Skeletal muscle satellite cell (primary cell): Measurements from ENCODE around the gene FHL3.

Source experiments
- H3K27me3 ChIP-seq: 2 replicates; pipeline ENCODE4 v1.7.0; 2013; ENCODE audit warnings: low read length; ENCODE audit not compliant: control insufficient read depth, insufficient read depth
- H3K36me3 ChIP-seq: 2 replicates; pipeline ENCODE4 v1.7.0; 2013; ENCODE audit warnings: mild to moderate bottlenecking, control low read depth, low read length; ENCODE audit not compliant: insufficient read depth
- H3K4me1 ChIP-seq: 2 replicates; pipeline ENCODE4 v1.7.0; 2013; ENCODE audit warnings: low read length; ENCODE audit not compliant: control insufficient read depth, insufficient read depth
- H3K4me2 ChIP-seq: 2 replicates; pipeline ENCODE4 v1.7.0; 2013; ENCODE audit warnings: mild to moderate bottlenecking, low read length
- H3K4me3 ChIP-seq: 2 replicates; pipeline ENCODE4 v1.7.0; 2013; ENCODE audit warnings: low read length
- H3K9ac ChIP-seq: 2 replicates; pipeline ENCODE4 v1.7.0; 2013; ENCODE audit warnings: mild to moderate bottlenecking, low read depth, low read length, moderate library complexity
- H3K9me3 ChIP-seq: replicated peaks from 2 replicates; pipeline ENCODE4 v1.7.0; 2013; ENCODE audit warnings: mild to moderate bottlenecking, control low read depth, low read length

Gene FHL3

DNA sequence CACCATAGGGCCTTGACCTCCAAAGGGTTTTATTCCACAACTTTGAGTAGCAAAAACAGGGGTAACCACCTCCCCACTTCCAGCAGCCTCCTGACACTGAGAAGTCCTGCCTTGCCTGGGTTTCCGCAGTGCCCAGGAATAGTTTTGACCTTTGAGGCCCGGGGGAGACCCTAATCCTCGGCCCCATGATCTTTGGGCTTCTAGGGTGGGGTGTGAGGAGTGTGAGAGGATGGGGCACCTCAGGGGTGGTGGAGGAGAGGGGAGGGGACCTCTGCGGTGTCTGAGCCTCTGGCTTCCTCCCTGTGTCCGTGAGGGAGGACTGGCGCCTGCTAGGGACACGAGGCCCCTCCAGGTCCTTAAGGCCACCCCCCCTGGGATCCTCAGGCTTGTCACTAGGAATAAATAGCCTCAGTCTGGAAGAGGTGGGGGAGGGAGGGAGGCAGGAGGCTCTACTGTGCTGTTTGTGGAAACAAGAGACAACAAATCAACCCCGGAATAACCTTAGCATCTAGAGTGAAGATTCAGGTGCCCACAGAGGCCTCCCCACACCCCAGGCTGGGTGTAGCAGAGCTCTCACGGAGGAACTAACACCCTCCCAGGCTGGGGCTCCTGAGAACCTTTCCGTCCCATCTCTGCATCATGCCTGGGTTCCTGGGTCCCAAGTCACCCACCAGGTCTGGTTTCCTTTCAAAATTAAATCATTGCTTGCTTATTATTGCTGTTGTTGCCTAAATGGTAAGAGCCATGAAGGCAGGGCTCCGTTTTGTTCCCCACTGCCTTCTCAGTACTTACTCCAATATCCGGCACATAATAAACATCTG, 904 bp upstream of the FHL3 start:
- peak overlapping the region; percentile 50 for H3K4me2 ChIP-seq
- H3K4me1 ChIP-seq = peaks cover 41% of the 10 kb centered on the region
- H3K9me3 ChIP-seq = no peaks in the 10 kb centered on the region
- peak overlapping the region; percentile 35 for H3K4me3 ChIP-seq
- H3K27me3 ChIP-seq = no peaks in the 10 kb centered on the region
- H3K9ac ChIP-seq = no peak overlapping the region
- H3K36me3 ChIP-seq = no peaks in the 10 kb centered on the region

DNA sequence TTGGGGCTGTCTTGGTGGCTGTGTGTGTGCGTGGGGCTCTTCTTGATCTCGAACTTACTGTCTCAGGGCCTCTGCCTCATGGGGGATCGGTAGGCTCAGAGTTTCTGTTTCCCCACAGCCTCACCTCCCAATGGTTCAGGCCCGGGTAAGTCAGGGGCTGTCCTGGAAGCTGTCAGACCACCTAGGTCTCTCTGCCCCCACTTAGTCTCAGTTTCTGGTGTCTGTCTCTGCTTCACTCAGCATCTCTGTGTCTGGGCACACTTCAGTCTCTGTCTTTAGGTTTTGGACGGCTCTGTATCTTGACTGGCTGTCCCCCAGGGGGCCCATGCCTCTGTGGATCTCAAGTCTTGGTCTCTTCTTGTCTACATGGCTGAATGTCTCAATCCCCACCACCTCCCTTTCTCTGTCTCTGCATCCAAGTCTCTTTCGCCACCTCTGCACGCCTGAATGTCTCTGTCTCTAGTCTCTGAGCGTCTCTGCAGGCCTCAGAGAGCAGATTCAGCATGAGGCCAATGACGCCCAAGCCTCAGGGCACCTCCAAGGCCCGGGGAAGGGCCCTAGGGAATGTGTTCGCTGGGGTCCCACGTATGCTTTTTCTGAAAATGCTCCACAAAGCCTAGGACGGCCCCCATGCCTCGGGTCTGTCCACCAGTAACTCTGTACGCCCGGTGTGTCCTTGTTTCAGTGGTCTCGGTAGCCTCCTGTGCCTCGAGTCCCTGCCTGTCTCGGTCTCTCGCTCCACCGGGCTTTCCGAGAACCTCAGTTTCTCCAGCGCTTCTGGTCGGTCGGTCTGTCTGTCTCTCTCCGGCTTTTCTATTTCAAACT, 818 bp downstream of the FHL3 start:
- no peaks in the 10 kb centered on the region for H3K9me3 ChIP-seq
- H3K36me3 ChIP-seq = no peaks in the 10 kb centered on the region
- peak overlapping the region; percentile 80 for H3K9ac ChIP-seq
- H3K27me3 ChIP-seq = no peaks in the 10 kb centered on the region
- peaks cover 58% of the 10 kb centered on the region for H3K4me1 ChIP-seq
- H3K4me3 ChIP-seq = peak overlapping the region; percentile 86
- H3K4me2 ChIP-seq = peak overlapping the region; percentile 97

- Histone ChIP-seq H3K27me3 (no peaks in the 10 kb centered on the region), H3K9me3 (no peaks in the 10 kb centered on the region), H3K4me3 (peak overlapping the region; percentile 86), H3K4me1 (peaks cover 58% of the 10 kb centered on the region), H3K9ac (peak overlapping the region; percentile 80), H3K36me3 (peaks cover 4% of the 10 kb centered on the region), H3K4me2 (peak overlapping the region; percentile 97)
These were observed 1.8 kb downstream of the FHL3 start for GRCh38 chr1:38003261-38004250.

DNA sequence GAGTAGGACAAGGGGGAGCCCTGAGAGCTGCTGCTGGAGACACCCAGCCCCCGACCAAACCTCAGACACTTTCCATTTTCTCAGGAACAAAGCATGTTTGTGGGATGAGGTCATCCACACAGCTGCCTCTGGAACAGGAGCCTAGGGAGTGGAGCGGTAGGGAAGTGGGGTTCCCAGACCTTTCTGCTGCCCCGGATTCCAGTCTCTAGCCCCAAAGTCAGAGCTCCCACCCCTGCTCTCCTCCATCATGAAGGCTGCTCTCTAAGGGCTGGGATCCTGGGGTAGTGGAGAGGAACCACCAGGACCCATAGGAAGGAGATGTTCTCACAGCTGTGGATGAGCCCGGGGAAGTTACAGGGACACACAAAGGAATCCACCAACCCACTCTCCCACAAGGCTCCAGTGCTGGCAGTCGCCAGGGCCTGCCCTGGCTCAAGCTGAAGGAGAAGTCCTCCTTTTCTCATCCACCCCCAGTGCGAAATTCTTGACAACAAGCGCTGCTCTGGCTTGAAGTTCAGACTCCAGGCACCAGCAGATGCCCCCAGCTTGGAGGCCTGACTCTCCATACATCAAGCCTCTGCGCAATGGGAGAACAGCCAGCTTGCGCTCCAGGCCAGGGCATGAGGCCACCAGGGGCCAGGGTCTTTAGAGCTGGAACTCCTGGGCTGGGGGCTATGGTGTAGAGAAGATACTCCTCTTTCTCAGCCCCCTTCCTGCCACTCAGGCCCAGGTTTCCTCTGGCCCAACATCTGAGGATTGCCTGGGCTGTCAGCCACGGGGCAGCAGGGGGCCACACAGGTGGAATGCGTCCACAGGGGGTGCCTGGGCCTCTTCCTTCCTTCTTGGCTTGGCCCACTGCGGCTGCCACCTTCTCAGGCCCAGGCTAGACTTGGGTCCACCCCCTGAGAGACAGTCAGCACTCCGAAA, 4.5 kb downstream of the FHL3 start:
- peak overlapping the region; percentile 58 for H3K4me3 ChIP-seq
- H3K27me3 ChIP-seq = no peaks in the 10 kb centered on the region
- H3K9me3 ChIP-seq = no peaks in the 10 kb centered on the region
- H3K36me3 ChIP-seq = peaks cover 25% of the 10 kb centered on the region
- H3K4me2 ChIP-seq = peak overlapping the region; percentile 80
- peak overlapping the region; percentile 83 for H3K9ac ChIP-seq
- H3K4me1 ChIP-seq = peaks cover 73% of the 10 kb centered on the region

GRCh38 chr1:38000233-38000528, 5.1 kb downstream of the FHL3 start:
- Histone ChIP-seq H3K9me3 (no peaks in the 10 kb centered on the region), H3K4me3 (peak overlapping the region; percentile 58), H3K4me2 (peak overlapping the region; percentile 80), H3K9ac (peak overlapping the region; percentile 83), H3K36me3 (peaks cover 31% of the 10 kb centered on the region), H3K27me3 (no peaks in the 10 kb centered on the region), H3K4me1 (peaks cover 71% of the 10 kb centered on the region)

DNA sequence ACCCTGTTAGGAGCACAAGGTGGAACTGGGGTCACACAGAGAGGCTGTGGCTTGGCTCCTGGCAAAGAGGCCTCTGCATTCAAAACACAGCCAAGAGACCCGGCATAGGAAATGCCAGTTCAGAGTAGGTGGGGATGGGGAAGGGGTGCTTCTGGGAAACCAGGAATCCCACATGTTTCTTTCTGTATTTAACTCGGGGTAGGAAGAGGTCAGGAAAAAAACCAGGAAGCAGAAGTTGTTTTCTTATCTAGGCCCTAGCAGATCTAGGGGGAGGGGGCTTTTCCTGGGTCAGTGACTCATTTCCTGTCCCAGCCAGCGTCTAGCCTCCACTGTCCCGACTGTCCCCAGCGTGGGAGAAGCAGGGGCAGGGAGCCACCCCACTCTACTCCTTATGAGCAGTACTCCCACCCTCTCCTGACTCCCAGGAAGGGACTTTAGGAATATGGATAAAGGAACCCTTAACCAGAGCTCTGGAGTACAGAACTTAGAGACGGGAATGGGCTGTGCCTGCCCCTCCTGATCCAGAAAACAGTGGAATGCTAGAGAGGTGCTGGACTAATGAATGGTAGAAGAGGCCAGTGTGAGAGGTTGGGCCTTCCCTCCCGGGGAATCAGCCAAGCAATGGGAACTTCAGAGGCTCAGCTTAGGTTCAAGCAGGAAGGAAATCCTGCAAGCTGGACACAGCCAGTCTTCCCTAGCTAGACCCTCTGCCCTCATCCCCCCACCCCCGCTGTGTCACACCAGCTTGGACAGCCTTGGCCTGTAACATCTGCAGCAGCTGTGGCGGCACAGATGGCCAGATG, 5.7 kb downstream of the FHL3 start:
- Histone ChIP-seq H3K4me3 (peak overlapping the region; percentile 58), H3K4me2 (peak overlapping the region; percentile 80), H3K36me3 (peaks cover 36% of the 10 kb centered on the region), H3K9ac (peak overlapping the region; percentile 83), H3K9me3 (no peaks in the 10 kb centered on the region), H3K4me1 (peaks cover 71% of the 10 kb centered on the region), H3K27me3 (no peaks in the 10 kb centered on the region)

DNA sequence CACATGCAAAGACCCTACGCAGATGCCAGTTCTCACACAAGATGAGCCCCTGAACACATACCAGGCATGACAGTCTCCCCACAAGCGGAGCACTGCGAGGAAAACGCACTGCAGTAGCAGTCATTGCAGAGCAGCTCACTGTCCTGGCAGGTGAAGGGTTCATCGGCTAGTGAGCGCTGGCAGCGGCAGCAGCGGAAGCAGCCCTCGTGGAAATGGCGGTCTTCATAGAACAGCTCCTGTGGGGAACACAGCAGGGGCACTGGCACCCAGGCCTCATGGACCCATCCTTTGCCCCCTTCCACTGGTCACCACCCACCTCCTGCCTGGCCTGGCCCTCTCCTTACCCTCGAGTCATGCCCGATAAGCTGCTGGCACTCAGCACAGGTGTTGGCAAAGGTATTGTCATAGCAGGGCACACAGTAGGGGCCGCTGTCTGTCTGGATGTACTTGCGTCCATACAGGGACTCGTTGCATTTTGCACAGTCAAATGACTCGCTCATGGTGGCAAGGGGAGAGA, 6.3 kb downstream of the FHL3 start:
- peaks cover 67% of the 10 kb centered on the region for H3K4me1 ChIP-seq
- H3K36me3 ChIP-seq = peaks cover 39% of the 10 kb centered on the region
- H3K27me3 ChIP-seq = no peaks in the 10 kb centered on the region
- no peaks in the 10 kb centered on the region for H3K9me3 ChIP-seq
- peak overlapping the region; percentile 83 for H3K9ac ChIP-seq
- peak overlapping the region; percentile 58 for H3K4me3 ChIP-seq
- H3K4me2 ChIP-seq = peak overlapping the region; percentile 80

DNA sequence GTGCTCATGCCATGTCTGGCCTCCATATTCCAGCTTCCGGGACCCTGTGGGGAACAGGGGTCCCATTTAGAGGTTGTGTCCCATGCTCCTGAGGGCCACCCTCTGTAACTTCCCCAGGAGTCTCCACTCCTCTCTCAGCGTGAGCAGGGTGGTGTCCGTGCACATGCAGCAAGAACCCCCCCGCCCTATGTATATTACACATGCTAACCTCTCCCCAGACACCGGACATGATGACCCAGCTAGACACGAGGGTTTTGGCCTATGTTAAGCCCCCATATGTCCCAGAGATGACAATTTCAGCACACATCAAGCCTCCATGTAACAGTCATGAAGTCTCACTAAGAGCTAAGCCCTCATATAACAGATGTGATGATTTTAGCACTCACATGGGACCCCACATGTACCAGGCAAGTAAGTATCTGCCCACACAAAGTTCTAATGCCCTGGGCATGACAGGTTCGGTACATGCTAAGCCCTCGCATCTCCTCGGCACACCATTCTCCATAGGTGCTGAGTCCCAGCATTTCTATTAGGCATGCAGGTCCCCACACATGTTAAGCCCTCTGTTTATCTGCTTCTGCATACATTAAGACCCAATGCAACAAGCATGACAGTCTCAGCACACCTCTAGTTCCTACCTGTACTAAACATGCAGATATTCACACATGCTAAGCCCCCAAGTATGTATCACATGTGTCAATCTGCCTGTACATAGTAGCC, 7.1 kb downstream of the FHL3 start:
- H3K4me1 ChIP-seq = peaks cover 60% of the 10 kb centered on the region

DNA sequence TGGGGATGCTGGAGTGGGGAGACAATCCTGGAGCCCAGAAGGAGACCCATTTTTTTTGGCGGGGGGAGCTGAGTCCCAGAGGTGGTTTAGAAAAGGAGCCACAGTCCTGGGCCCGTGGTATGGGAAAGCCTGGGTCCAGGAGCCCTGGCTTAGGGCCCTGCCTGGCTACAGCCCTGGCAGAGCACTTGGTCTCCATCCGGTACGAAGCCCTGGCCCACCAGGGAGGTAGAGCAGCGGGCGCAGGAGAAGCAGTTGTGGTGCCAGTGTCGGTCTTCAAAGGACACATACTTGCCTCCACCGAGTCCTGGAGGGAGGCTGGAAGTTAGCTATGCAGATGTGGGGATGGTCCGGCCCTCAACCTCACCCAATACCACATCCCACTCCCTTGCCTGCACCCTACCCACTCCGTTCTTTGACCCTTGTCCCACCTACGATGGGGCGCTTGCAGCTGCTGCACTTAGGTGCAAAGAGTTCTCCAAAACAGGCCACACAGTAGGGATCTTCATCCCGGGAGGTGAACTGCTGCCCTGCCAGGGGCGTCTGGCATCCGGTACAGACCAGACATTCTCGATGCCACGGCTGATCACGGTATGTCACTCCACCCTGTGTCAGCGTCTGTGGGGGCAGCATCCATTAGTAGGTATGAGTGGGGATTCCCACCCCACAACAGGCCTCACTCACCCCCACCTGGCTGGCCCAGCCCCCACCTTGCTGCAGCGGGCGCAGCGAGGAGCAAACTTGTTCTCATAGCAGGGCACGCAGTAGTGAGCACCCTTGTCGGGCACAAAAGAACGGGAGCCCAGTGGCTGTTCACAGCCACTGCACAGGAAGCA, 7.8 kb downstream of the FHL3 start:
- H3K4me3 ChIP-seq = no peak overlapping the region
- H3K4me1 ChIP-seq = peaks cover 52% of the 10 kb centered on the region
- no peak overlapping the region for H3K4me2 ChIP-seq
- no peak overlapping the region for H3K9ac ChIP-seq
- H3K9me3 ChIP-seq = no peaks in the 10 kb centered on the region
- peaks cover 39% of the 10 kb centered on the region for H3K36me3 ChIP-seq
- no peaks in the 10 kb centered on the region for H3K27me3 ChIP-seq

More for the DNA sequence above, 7.1 kb downstream of the FHL3 start:
- Histone ChIP-seq H3K36me3 (peaks cover 39% of the 10 kb centered on the region), H3K9ac (no peak overlapping the region), H3K4me3 (no peak overlapping the region), H3K9me3 (no peaks in the 10 kb centered on the region), H3K4me2 (no peak overlapping the region), H3K27me3 (no peaks in the 10 kb centered on the region)
